ENCODE data around the gene ATL3.

ATL3 gene

GRCh38 chr11:63671322-63672155, at the start of gene ATL3:
Gene ATL3, minus strand, starts transcription at chr11:63671376. Its CDS starts 41 bp downstream, at chr11:63671335.
- peak; percentile 96 for DNase-seq (ENCODE audit: low spot score)
- in situ Hi-C loops (cut with MboI; ENCODE audit: low pct_unique_long_range_greater_than_20kb, low sequenced_read_pairs, unreplicated experiment) = no loop called here
- TF ChIP-seq, protein P1, sequence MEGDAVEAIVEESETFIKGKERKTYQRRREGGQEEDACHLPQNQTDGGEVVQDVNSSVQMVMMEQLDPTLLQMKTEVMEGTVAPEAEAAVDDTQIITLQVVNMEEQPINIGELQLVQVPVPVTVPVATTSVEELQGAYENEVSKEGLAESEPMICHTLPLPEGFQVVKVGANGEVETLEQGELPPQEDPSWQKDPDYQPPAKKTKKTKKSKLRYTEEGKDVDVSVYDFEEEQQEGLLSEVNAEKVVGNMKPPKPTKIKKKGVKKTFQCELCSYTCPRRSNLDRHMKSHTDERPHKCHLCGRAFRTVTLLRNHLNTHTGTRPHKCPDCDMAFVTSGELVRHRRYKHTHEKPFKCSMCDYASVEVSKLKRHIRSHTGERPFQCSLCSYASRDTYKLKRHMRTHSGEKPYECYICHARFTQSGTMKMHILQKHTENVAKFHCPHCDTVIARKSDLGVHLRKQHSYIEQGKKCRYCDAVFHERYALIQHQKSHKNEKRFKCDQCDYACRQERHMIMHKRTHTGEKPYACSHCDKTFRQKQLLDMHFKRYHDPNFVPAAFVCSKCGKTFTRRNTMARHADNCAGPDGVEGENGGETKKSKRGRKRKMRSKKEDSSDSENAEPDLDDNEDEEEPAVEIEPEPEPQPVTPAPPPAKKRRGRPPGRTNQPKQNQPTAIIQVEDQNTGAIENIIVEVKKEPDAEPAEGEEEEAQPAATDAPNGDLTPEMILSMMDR (IDR thresholded peaks at IDR 0.05; ENCODE audit: extremely low read depth, insufficient read depth, missing control alignments) = no peak

- TF ChIP-seq, protein P1 (IDR thresholded peaks at IDR 0.05; ENCODE audit: extremely low read depth, insufficient read depth, missing control alignments) = no peak
- in situ Hi-C loops (cut with MboI; ENCODE audit: low pct_unique_long_range_greater_than_20kb, low sequenced_read_pairs, unreplicated experiment) = no loop called here
- DNase-seq (ENCODE audit: low spot score) = no peak
Observed at GRCh38 chr11:63720611-63721010, 49.4 kb upstream of the ATL3 start.

- DNase-seq (ENCODE audit: low spot score) = no peak
- TF ChIP-seq, protein P1 (IDR thresholded peaks at IDR 0.05; ENCODE audit: extremely low read depth, insufficient read depth, missing control alignments) = no peak
- in situ Hi-C loops (cut with MboI; ENCODE audit: low pct_unique_long_range_greater_than_20kb, low sequenced_read_pairs, unreplicated experiment) = no loop called here
Observed at GRCh38 chr11:63719987-63720386, 48.8 kb upstream of the ATL3 start.

- DNase-seq (ENCODE audit: low spot score) = no peak
- in situ Hi-C loops (cut with MboI; ENCODE audit: low pct_unique_long_range_greater_than_20kb, low sequenced_read_pairs, unreplicated experiment) = no loop called here
- TF ChIP-seq, protein P1 (IDR thresholded peaks at IDR 0.05; ENCODE audit: extremely low read depth, insufficient read depth, missing control alignments) = no peak
Observed at GRCh38 chr11:63719001-63719400, 47.8 kb upstream of the ATL3 start.

DNA sequence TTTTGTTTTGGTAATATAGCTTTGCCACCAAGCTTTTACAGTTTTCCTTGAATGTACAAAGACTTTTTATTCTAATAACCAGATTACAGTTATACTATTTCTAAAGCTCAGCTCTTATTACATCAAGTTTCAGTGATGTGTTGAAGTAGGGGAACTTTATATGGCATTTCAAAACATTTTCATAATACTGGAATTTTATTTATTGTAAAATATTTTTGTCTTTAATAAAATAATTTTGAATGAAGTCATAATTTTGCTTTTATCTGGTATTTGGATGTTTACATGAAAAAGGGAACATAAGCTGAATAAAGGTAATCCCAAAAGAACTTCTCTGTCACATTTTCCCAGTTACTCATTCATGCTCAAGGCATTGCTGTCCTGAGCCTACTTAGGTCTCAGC, 44.9 kb upstream of the ATL3 start:
- no peak for DNase-seq (ENCODE audit: low spot score)
- TF ChIP-seq, protein P1 (IDR thresholded peaks at IDR 0.05; ENCODE audit: extremely low read depth, insufficient read depth, missing control alignments) = no peak
- in situ Hi-C loops (cut with MboI; ENCODE audit: low pct_unique_long_range_greater_than_20kb, low sequenced_read_pairs, unreplicated experiment) = no loop called here

- TF ChIP-seq, protein P1 (IDR thresholded peaks at IDR 0.05; ENCODE audit: extremely low read depth, insufficient read depth, missing control alignments) = no peak
- DNase-seq (ENCODE audit: low spot score) = no peak
- in situ Hi-C loops (cut with MboI; ENCODE audit: low pct_unique_long_range_greater_than_20kb, low sequenced_read_pairs, unreplicated experiment) = no loop called here
Observed at GRCh38 chr11:63713766-63714165, 42.6 kb upstream of the ATL3 start.

Measured in GM13977 (cell line).